ENCODE results near the gene PRKN.

The PRKN gene

DNA sequence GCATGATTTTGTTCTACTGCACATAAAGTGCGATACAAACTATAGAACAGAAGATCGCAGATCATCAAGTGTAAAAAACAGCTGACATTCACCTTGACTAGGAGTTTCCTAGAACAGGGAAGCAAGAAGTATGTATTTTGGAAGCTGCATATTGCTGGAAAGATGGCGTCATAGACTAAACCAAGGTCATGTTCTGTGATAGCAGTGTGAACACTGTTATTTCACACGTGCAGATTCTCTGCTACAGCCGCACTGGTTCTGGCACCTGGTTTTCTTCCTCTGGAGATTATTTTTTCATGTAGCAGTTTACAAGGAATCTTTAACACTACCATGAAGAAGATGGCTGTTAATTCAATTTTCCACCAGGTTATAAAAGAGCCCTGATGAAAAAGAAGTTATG, 681.2 kb downstream of the PRKN start:
- Histone ChIP-seq H4K20me1 (ENCODE audit: insufficient read depth, low read length) (no peaks in the 10 kb centered on the region), H3K27ac (ENCODE audit: low read length) (no peak overlapping the region), H3F3A (ENCODE audit: insufficient read depth, low read length) (no peaks in the 10 kb centered on the region), H3K9me2 (replicated peaks; ENCODE audit: insufficient read depth, low read length) (no peaks in the 10 kb centered on the region), H3K36me3 (replicated peaks; ENCODE audit: insufficient read depth, low read length) (no peaks in the 10 kb centered on the region), H3K79me2 (ENCODE audit: low read length) (no peaks in the 10 kb centered on the region), H3K4me1 (ENCODE audit: low read length) (no peaks in the 10 kb centered on the region), H3K27me3 (replicated peaks; ENCODE audit: insufficient read depth, low read length) (no peaks in the 10 kb centered on the region), H3K4me2 (ENCODE audit: low read depth, low read length) (no peak overlapping the region), H2AFZ (ENCODE audit: low read length) (no peak overlapping the region), H3K4me3 (ENCODE audit: low read length) (no peak overlapping the region), H3K9me3 (replicated peaks; ENCODE audit: insufficient read depth, low read length) (no peaks in the 10 kb centered on the region), H3K9ac (ENCODE audit: low read length) (no peak overlapping the region)
- TF ChIP-seq EZH2 (optimal IDR thresholded peaks at IDR 0.05; ENCODE audit: low read depth, low read length): no peak
- no peak for TF ChIP-seq CTCF (IDR thresholded peaks at IDR 0.05; ENCODE audit: low read length)
- no peak for TF ChIP-seq EZH2phosphoT487 (IDR thresholded peaks at IDR 0.05; ENCODE audit: low read length)
- no peak for DNase-seq

- no peaks in the 10 kb centered on the region for H3K36me3 ChIP-seq (replicated peaks; ENCODE audit: insufficient read depth, low read length)
- no peaks in the 10 kb centered on the region for H3K9me3 ChIP-seq (replicated peaks; ENCODE audit: insufficient read depth, low read length)
- no peak for DNase-seq
- H4K20me1 ChIP-seq (ENCODE audit: insufficient read depth, low read length): no peaks in the 10 kb centered on the region
- H3K9me2 ChIP-seq (replicated peaks; ENCODE audit: insufficient read depth, low read length): no peaks in the 10 kb centered on the region
- H3F3A ChIP-seq (ENCODE audit: insufficient read depth, low read length): no peaks in the 10 kb centered on the region
- no peaks in the 10 kb centered on the region for H3K4me1 ChIP-seq (ENCODE audit: low read length)
- no peak overlapping the region for H3K27ac ChIP-seq (ENCODE audit: low read length)
- no peak overlapping the region for H3K4me2 ChIP-seq (ENCODE audit: low read depth, low read length)
- H3K9ac ChIP-seq (ENCODE audit: low read length): no peak overlapping the region
- no peaks in the 10 kb centered on the region for H3K79me2 ChIP-seq (ENCODE audit: low read length)
- no peaks in the 10 kb centered on the region for H3K27me3 ChIP-seq (replicated peaks; ENCODE audit: insufficient read depth, low read length)
- H2AFZ ChIP-seq (ENCODE audit: low read length): no peak overlapping the region
- no peak for TF ChIP-seq CTCF (IDR thresholded peaks at IDR 0.05; ENCODE audit: low read length)
- TF ChIP-seq EZH2 (optimal IDR thresholded peaks at IDR 0.05; ENCODE audit: low read depth, low read length): no peak
- TF ChIP-seq EZH2phosphoT487 (IDR thresholded peaks at IDR 0.05; ENCODE audit: low read length): no peak
- no peak overlapping the region for H3K4me3 ChIP-seq (ENCODE audit: low read length)
Measured at GRCh38 chr6:162032620-162033019, 694.9 kb downstream of the PRKN start.

- no peak for DNase-seq
- Histone ChIP-seq H3F3A (ENCODE audit: insufficient read depth, low read length) (no peaks in the 10 kb centered on the region), H3K27ac (ENCODE audit: low read length) (no peak overlapping the region), H3K4me3 (ENCODE audit: low read length) (no peak overlapping the region), H3K9me3 (replicated peaks; ENCODE audit: insufficient read depth, low read length) (no peaks in the 10 kb centered on the region), H3K4me1 (ENCODE audit: low read length) (no peaks in the 10 kb centered on the region), H3K9me2 (replicated peaks; ENCODE audit: insufficient read depth, low read length) (no peaks in the 10 kb centered on the region), H4K20me1 (ENCODE audit: insufficient read depth, low read length) (no peaks in the 10 kb centered on the region), H2AFZ (ENCODE audit: low read length) (no peak overlapping the region), H3K4me2 (ENCODE audit: low read depth, low read length) (no peak overlapping the region), H3K79me2 (ENCODE audit: low read length) (no peaks in the 10 kb centered on the region), H3K27me3 (replicated peaks; ENCODE audit: insufficient read depth, low read length) (no peaks in the 10 kb centered on the region), H3K9ac (ENCODE audit: low read length) (no peak overlapping the region), H3K36me3 (replicated peaks; ENCODE audit: insufficient read depth, low read length) (no peaks in the 10 kb centered on the region)
- no peak for TF ChIP-seq EZH2phosphoT487 (IDR thresholded peaks at IDR 0.05; ENCODE audit: low read length)
- no peak for TF ChIP-seq EZH2 (optimal IDR thresholded peaks at IDR 0.05; ENCODE audit: low read depth, low read length)
- TF ChIP-seq CTCF (IDR thresholded peaks at IDR 0.05; ENCODE audit: low read length): no peak
Measured at GRCh38 chr6:162029873-162030576, 697.5 kb downstream of the PRKN start.
